Measurements from ENCODE around the gene AFF3.
"Not testable (repeated sequence)": the region's sequence is repeated elsewhere in the genome, so short reads cannot be mapped to it uniquely, and the experiment has no call there.

DNA sequence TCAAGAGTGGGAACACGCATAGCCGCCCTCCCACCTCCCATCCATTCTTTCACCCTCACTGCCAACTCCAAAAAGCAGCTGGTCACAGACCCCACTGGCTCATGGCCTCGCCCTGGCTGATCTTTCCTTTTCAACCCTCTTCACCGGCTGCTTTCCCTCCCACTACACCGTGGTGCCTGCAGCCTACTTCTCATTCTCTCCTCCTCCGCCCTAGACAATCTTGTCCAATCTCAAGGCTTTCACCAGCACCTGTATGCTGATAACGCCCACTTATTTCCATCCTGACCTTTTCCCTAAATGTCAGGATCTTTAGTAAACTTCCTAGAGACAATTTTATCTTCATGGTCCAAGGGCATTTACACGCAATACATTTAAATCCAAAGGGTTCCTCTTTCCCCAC, 50.6 kb downstream of the AFF3 start:
- TF ChIP-seq, protein P1, sequence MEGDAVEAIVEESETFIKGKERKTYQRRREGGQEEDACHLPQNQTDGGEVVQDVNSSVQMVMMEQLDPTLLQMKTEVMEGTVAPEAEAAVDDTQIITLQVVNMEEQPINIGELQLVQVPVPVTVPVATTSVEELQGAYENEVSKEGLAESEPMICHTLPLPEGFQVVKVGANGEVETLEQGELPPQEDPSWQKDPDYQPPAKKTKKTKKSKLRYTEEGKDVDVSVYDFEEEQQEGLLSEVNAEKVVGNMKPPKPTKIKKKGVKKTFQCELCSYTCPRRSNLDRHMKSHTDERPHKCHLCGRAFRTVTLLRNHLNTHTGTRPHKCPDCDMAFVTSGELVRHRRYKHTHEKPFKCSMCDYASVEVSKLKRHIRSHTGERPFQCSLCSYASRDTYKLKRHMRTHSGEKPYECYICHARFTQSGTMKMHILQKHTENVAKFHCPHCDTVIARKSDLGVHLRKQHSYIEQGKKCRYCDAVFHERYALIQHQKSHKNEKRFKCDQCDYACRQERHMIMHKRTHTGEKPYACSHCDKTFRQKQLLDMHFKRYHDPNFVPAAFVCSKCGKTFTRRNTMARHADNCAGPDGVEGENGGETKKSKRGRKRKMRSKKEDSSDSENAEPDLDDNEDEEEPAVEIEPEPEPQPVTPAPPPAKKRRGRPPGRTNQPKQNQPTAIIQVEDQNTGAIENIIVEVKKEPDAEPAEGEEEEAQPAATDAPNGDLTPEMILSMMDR (IDR thresholded peaks at IDR 0.05; ENCODE audit: low read depth, low read length) = not testable (repeated sequence)
- TF ChIP-seq EZH2phosphoT487 (IDR thresholded peaks at IDR 0.05; ENCODE audit: low read depth) = not testable (repeated sequence)
